ENCODE measurements around the gene ANKMY1.
A peak's percentile ranks its signal among the peaks of the same experiment; 100 is the strongest.

ANKMY1 gene

DNA sequence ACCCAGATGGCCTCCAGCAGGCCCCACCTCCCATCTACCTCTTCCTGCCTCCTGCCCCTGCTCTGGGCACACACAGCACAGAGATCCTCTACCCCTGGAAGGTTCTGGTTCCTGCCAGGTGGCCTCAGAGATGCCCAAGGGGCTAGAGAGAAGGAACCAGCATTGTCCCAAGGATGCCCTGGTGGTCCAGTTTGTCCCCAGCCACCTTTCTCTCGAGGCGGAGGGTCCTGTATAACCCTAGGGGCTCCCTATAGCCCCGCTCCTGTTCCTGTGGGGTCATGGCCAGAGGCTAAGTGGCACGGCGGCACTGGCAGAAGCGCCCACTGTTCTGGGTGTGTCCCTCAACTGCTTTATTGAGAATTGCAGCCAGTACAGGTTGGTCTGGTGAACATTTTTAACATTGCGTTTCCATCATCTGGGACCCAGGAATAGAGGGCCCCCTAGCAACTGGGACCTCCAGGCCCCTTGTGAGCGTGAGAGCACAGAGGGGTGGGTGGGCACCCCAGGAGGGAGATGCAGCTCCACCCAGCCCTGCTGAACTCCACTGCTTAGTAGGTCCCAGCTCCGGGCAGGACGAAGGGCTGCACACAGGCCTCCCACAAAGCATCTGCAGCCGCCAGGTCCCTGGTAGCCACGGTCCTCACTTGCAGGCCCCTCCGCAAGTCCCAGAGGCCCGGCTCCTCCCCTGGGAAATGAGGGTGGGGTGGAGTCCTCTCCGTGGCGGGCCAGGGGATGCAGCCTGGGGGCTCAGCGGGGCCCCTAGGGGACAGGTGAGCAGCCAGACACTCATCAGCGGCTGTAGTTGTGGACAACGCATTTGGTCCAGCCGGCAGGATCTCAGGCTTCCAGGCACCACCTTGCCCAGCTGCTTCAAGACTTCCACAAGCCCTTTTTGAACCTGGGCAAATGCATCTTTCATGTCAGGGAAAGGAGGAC is 89.2 kb downstream of the ANKMY1 start:
- DNase-seq (ENCODE audit: low spot score): no peak

DNA sequence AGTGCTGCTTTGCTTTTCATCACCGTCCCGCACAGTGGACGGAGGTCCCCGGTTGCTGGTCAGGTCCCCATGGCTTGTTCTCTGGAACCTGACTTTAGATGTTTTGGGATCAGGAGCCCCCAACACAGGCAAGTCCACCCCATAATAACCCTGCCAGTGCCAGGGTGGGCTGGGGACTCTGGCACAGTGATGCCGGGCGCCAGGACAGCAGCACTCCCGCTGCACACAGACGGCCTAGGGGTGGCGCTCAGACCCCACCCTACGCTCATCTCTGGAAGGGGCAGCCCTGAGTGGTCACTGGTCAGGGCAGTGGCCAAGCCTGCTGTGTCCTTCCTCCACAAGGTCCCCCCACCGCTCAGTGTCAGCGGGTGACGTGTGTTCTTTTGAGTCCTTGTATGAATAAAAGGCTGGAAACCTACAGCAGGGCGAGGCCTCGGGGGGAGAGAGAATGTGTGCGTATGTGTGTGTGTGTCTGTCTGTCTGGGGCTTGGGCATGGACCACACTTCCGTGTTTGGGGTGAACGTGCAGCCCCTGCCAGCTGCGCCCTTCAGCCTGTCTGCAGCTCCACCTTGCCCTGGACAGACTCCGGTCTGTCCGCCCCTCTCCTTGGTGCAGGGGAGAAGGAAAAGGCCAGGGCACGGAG is 90.0 kb downstream of the ANKMY1 start:
- no peaks in the 10 kb centered on the region for H3K27me3 ChIP-seq (ENCODE audit: insufficient read depth, poor library complexity, severe bottlenecking)
- H3K27ac ChIP-seq (ENCODE audit: poor library complexity, severe bottlenecking): no peak overlapping the region
- peak; percentile 65 for DNase-seq (ENCODE audit: low spot score)
- H3K36me3 ChIP-seq (ENCODE audit: low read depth): peaks cover 15% of the 10 kb centered on the region
- no peaks in the 10 kb centered on the region for H3K4me1 ChIP-seq (ENCODE audit: insufficient read depth, poor library complexity, severe bottlenecking)
- ATAC-seq (ENCODE audit: low read depth): peak; percentile 4; the same call in 1 of the 3 replicates
- TF ChIP-seq, protein P1, sequence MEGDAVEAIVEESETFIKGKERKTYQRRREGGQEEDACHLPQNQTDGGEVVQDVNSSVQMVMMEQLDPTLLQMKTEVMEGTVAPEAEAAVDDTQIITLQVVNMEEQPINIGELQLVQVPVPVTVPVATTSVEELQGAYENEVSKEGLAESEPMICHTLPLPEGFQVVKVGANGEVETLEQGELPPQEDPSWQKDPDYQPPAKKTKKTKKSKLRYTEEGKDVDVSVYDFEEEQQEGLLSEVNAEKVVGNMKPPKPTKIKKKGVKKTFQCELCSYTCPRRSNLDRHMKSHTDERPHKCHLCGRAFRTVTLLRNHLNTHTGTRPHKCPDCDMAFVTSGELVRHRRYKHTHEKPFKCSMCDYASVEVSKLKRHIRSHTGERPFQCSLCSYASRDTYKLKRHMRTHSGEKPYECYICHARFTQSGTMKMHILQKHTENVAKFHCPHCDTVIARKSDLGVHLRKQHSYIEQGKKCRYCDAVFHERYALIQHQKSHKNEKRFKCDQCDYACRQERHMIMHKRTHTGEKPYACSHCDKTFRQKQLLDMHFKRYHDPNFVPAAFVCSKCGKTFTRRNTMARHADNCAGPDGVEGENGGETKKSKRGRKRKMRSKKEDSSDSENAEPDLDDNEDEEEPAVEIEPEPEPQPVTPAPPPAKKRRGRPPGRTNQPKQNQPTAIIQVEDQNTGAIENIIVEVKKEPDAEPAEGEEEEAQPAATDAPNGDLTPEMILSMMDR (IDR thresholded peaks at IDR 0.05; ENCODE audit: poor library complexity, severe bottlenecking): no peak
- no peak overlapping the region for H3K4me3 ChIP-seq (ENCODE audit: severe bottlenecking)
- no peaks in the 10 kb centered on the region for H3K9me3 ChIP-seq (ENCODE audit: severe bottlenecking)

More for the DNA sequence above, 89.2 kb downstream of the ANKMY1 start:
- H3K36me3 ChIP-seq (ENCODE audit: low read depth): peaks cover 9% of the 10 kb centered on the region; the same call in 1 of the 2 replicates
- H3K4me3 ChIP-seq (ENCODE audit: severe bottlenecking): no peak overlapping the region
- no peaks in the 10 kb centered on the region for H3K27me3 ChIP-seq (ENCODE audit: insufficient read depth, poor library complexity, severe bottlenecking)
- no peaks in the 10 kb centered on the region for H3K4me1 ChIP-seq (ENCODE audit: insufficient read depth, poor library complexity, severe bottlenecking)
- peak; percentile 11; the same call in 1 of the 3 replicates for ATAC-seq (ENCODE audit: low read depth)
- no peaks in the 10 kb centered on the region for H3K9me3 ChIP-seq (ENCODE audit: severe bottlenecking)
- TF ChIP-seq, protein P1 (IDR thresholded peaks at IDR 0.05; ENCODE audit: poor library complexity, severe bottlenecking): no peak
- no peak overlapping the region for H3K27ac ChIP-seq (ENCODE audit: poor library complexity, severe bottlenecking)

DNA sequence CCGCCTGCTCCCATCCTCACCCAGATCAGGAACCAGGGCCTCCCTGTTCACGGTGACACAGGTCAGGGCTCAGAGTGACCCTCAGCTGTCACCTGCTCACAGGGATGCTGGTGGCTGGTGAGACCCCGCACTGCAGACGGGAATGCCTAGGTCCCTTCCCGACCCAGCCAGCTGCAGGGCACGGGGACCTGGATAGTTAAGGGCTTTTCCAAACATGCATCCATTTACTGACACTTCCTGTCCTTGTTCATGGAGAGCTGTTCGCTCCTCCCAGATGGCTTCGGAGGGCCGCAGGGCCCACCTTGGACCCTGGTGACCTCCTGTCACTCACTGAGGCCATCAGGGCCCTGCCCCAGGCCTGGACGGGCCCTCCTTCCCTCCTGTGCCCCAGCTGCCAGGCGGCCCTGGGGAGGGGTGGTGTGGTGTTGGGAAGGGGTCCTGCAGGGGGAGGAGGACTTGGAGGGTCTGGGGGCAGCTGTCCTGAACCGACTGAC is 90.6 kb downstream of the ANKMY1 start:
- DNase-seq (ENCODE audit: low spot score) (no peak), ATAC-seq (ENCODE audit: low read depth) (no peak)
- peaks cover 21% of the 10 kb centered on the region for H3K36me3 ChIP-seq (ENCODE audit: low read depth)
- H3K4me1 ChIP-seq (ENCODE audit: insufficient read depth, poor library complexity, severe bottlenecking): no peaks in the 10 kb centered on the region
- H3K27ac ChIP-seq (ENCODE audit: poor library complexity, severe bottlenecking): no peak overlapping the region
- no peaks in the 10 kb centered on the region for H3K27me3 ChIP-seq (ENCODE audit: insufficient read depth, poor library complexity, severe bottlenecking)
- no peaks in the 10 kb centered on the region for H3K9me3 ChIP-seq (ENCODE audit: severe bottlenecking)
- no peak overlapping the region for H3K4me3 ChIP-seq (ENCODE audit: severe bottlenecking)
- TF ChIP-seq, protein P1 (IDR thresholded peaks at IDR 0.05; ENCODE audit: poor library complexity, severe bottlenecking): no peak

DNA sequence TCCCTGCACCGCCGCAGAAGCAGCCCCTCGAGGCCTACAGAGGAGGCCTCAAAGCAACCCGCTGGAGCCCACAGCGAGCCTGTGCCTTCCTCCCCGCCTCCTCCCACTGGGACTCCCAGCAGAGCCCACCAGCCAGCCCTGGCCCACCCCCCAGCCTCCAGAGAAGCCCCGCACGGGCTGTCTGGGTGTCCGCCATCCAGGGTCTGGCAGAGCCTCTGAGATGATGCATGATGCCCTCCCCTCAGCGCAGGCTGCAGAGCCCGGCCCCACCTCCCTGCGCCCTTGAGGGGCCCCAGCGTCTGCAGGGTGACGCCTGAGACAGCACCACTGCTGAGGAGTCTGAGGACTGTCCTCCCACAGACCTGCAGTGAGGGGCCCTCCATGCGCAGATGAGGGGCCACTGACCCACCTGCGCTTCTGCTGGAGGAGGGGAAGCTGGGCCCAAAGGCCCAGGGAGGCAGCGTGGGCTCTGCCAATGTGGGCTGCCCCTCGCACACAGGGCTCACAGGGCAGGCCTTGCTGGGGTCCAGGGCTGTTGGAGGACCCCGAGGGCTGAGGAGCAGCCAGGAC is 91.1 kb downstream of the ANKMY1 start:
- Histone ChIP-seq H3K27me3 (ENCODE audit: insufficient read depth, poor library complexity, severe bottlenecking) (no peaks in the 10 kb centered on the region), H3K36me3 (ENCODE audit: low read depth) (peaks cover 24% of the 10 kb centered on the region), H3K4me1 (ENCODE audit: insufficient read depth, poor library complexity, severe bottlenecking) (no peaks in the 10 kb centered on the region), H3K4me3 (ENCODE audit: severe bottlenecking) (no peak overlapping the region), H3K27ac (ENCODE audit: poor library complexity, severe bottlenecking) (no peak overlapping the region), H3K9me3 (ENCODE audit: severe bottlenecking) (no peaks in the 10 kb centered on the region)
- DNase-seq (ENCODE audit: low spot score) (peak; percentile 56), ATAC-seq (ENCODE audit: low read depth) (no peak)
- TF ChIP-seq, protein P1 (IDR thresholded peaks at IDR 0.05; ENCODE audit: poor library complexity, severe bottlenecking): no peak

Measured in RWPE2 (cell line).